Vagina (tissue), 2 donors: Measurements from ENCODE around the gene PLEKHG4B. TPM values are rescaled to one million over a fixed set of nuclear protein-coding genes. Genes with fewer than 3 reads are reported as not detected.

ENCODE experiments used
- DNase-seq, 2 donors: peaks; one replicate each; pipeline ENCODE4 v3.0.0-alpha.2; 2017; ENCODE audit errors: extremely low spot score in 2 of 2
- H3K27ac ChIP-seq: fragments of 200-600 bp; sonication (generic); one replicate; pipeline ENCODE4 v1.5.1; 2019
- H3K27me3 ChIP-seq: fragments of 200-600 bp; sonication (generic); one replicate; pipeline ENCODE4 v1.5.1; 2019
- H3K36me3 ChIP-seq, 2 donors: fragments of 200-600 bp; sonication (generic); one replicate each; pipeline ENCODE4 v1.5.1; 2017 to 2019
- H3K4me1 ChIP-seq: fragments of 200-600 bp; sonication (generic); one replicate; pipeline ENCODE4 v1.5.1; 2019
- H3K4me3 ChIP-seq, 2 donors: fragments of 200-600 bp; sonication (generic); 1 replicate in 1 of 2; 2 replicates in 1 of 2; pipeline ENCODE4 v1.5.1; 2016 to 2019
- H3K9me3 ChIP-seq: fragments of 200-600 bp; sonication (generic); one replicate; pipeline ENCODE4 v1.5.1; 2019
- POLR2A ChIP-seq, 2 donors: fragments of 450-650 bp; IDR thresholded peaks; one replicate each; pipeline ENCODE4 v1.6.1; 2017; ENCODE audit warnings: antibody characterized with exemption in 2 of 2, mild to moderate bottlenecking in 2 of 2, moderate library complexity in 2 of 2
- POLR2AphosphoS5 ChIP-seq, 2 donors: sonication (generic); formaldehyde crosslinking; IDR thresholded peaks; one replicate each; pipeline ENCODE4 v1.9.0; 2017; ENCODE audit warnings: antibody characterized with exemption in 2 of 2, mild to moderate bottlenecking in 2 of 2, low read depth in 1 of 2; ENCODE audit not compliant: insufficient read depth in 1 of 2
- intact Hi-C: fragments of 100-400 bp; cut with DNase I; formaldehyde crosslinking; loops from one replicate; pipeline ENCODE4 v1.15.1; 2023
- total RNA-seq: library from RNA; depleted of rRNA; stranded (reverse); fragments of >200 nt; gene quantifications from one replicate; pipeline ENCODE4 v1.2.3, GENCODE V29; 2016
- TF ChIP-seq, protein P1 (sequence below), 3 experiments: fragments of 450-650 bp in 2 of 3; fragments of 200-600 bp in 1 of 3; sonication (generic) in 1 of 3; IDR thresholded peaks; one replicate each; pipeline ENCODE4 v1.5.1; 2017 to 2019; ENCODE audit warnings: antibody characterized with exemption in 3 of 3, mild to moderate bottlenecking in 2 of 3, moderate library complexity in 2 of 3

PLEKHG4B gene
- total RNA-seq, 1 donor from 2014 or later, result 0.74 TPM

DNA sequence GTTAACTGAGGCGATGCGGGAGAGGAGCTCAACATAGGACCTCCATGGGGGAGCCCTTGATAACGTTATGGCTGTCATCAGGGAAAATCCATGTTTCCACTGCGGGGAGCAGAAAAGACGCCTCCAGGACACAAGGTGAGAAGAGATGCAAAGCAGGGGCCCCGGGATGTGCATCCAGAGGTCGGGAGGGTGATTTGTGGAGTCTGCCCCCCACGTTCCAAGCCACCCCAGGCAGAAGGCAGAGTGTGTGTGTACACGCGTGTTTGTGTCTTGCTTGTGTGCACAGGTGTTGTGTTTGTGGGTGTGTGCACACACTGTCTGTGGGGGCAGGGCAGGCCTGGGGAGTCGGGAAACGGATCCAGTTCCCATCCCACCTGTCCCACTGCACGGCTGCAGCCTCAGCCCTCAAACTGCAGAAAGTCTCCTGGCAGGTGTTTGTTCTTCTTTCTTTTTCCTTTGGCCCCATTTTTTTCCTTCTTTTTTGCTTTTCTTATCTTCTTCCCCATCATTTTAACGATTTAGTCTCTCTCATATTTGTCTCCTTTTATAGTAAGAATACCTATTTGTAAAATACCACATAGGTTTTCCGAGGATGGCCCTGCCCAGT lies 17.4 kb upstream of the PLEKHG4B start:
- Histone ChIP-seq H3K4me3 (no peak overlapping the region), H3K27me3 (no peaks in the 10 kb centered on the region), H3K9me3 (no peaks in the 10 kb centered on the region), H3K27ac (no peak overlapping the region), H3K36me3 (no peaks in the 10 kb centered on the region), H3K4me1 (no peaks in the 10 kb centered on the region)
- intact Hi-C loops, result no loop called here
- DNase-seq, result peak in 1 of 2 donors; percentile 74
- TF ChIP-seq POLR2A (IDR thresholded peaks at IDR 0.05) (no peak), POLR2AphosphoS5 (IDR thresholded peaks at IDR 0.05; ENCODE audit: insufficient read depth in 1 of 2, low read depth in 1 of 2) (no peak)
- TF ChIP-seq, protein P1, sequence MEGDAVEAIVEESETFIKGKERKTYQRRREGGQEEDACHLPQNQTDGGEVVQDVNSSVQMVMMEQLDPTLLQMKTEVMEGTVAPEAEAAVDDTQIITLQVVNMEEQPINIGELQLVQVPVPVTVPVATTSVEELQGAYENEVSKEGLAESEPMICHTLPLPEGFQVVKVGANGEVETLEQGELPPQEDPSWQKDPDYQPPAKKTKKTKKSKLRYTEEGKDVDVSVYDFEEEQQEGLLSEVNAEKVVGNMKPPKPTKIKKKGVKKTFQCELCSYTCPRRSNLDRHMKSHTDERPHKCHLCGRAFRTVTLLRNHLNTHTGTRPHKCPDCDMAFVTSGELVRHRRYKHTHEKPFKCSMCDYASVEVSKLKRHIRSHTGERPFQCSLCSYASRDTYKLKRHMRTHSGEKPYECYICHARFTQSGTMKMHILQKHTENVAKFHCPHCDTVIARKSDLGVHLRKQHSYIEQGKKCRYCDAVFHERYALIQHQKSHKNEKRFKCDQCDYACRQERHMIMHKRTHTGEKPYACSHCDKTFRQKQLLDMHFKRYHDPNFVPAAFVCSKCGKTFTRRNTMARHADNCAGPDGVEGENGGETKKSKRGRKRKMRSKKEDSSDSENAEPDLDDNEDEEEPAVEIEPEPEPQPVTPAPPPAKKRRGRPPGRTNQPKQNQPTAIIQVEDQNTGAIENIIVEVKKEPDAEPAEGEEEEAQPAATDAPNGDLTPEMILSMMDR (IDR thresholded peaks at IDR 0.05), result no peak

DNA sequence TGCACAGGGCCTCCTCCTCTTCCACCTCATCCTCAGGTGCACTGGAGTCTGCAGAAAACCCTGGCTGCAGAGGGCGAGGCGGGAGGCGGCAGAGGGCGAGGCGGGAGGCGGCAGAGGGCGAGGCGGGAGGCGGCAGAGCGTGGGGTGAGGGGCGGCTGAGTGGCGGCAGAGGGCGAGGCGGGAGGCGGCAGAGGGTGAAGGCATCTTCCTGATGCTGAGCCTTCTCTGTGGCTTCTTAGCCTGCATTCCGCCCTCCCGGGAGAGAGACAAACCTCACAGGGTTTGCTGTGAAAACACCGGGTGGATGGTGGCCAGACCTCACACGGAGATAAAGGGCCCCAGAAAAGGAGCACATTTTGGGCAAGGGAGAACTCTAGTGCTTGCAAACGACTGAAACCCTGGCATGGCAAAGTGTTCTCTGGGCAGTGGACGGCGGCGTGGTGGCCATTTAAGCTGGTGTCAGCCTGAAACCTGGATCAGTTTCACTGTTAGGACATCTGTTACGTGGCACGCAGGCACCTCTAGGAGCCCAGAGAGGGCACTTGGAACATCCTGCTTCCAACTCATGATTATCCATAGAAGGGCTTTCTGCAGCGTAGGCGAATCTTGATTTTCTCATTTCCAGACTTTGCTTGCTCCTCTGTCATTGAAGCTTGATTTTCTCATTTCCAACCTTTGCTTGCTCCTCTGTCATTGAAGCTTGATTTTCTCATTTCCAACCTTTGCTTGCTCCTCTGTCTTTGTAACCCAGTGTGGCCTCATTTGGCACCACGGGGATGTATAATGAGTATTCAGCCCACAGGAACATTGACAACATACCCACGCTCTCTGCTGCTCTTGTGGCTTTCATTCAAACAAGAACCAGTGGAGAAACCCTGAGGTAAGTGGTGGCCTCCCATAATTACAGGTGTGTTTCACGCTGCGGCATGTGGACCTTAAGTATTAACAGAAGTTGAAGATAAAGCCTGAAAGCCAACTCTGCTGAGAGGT lies 16.3 kb upstream of the PLEKHG4B start:
- H3K4me3 ChIP-seq, result no peak overlapping the region
- no peaks in the 10 kb centered on the region for H3K4me1 ChIP-seq
- intact Hi-C loops, result no loop called here
- TF ChIP-seq POLR2A (IDR thresholded peaks at IDR 0.05) (no peak), POLR2AphosphoS5 (IDR thresholded peaks at IDR 0.05; ENCODE audit: insufficient read depth in 1 of 2, low read depth in 1 of 2) (no peak)
- TF ChIP-seq, protein P1 (IDR thresholded peaks at IDR 0.05), result no peak
- no peaks in the 10 kb centered on the region for H3K36me3 ChIP-seq
- H3K27ac ChIP-seq, result no peak overlapping the region
- H3K27me3 ChIP-seq, result no peaks in the 10 kb centered on the region
- no peak for DNase-seq
- H3K9me3 ChIP-seq, result no peaks in the 10 kb centered on the region

GRCh38 chr5:76358-77169 lies 15.4 kb upstream of the PLEKHG4B start:
- no peak overlapping the region for H3K4me3 ChIP-seq
- DNase-seq, result peak in 1 of 2 donors; percentile 77
- TF ChIP-seq POLR2A (IDR thresholded peaks at IDR 0.05), result no peak
- TF ChIP-seq, protein P1 (IDR thresholded peaks at IDR 0.05), result no peak
- TF ChIP-seq POLR2AphosphoS5 (IDR thresholded peaks at IDR 0.05; ENCODE audit: insufficient read depth in 1 of 2, low read depth in 1 of 2), result no peak
- no peaks in the 10 kb centered on the region for H3K9me3 ChIP-seq
- H3K36me3 ChIP-seq, result no peaks in the 10 kb centered on the region
- no peaks in the 10 kb centered on the region for H3K27me3 ChIP-seq
- intact Hi-C loops, result no loop called here
- no peak overlapping the region for H3K27ac ChIP-seq
- no peaks in the 10 kb centered on the region for H3K4me1 ChIP-seq

- Histone ChIP-seq H3K27ac (no peak overlapping the region), H3K36me3 (no peaks in the 10 kb centered on the region), H3K9me3 (no peaks in the 10 kb centered on the region), H3K4me1 (no peaks in the 10 kb centered on the region), H3K27me3 (no peaks in the 10 kb centered on the region), H3K4me3 (no peak overlapping the region)
- TF ChIP-seq, protein P1 (IDR thresholded peaks at IDR 0.05), result no peak
- no peak for TF ChIP-seq POLR2A (IDR thresholded peaks at IDR 0.05)
- TF ChIP-seq POLR2AphosphoS5 (IDR thresholded peaks at IDR 0.05; ENCODE audit: insufficient read depth in 1 of 2, low read depth in 1 of 2), result no peak
- DNase-seq, result no peak
- intact Hi-C loops, result no loop called here
Observed at GRCh38 chr5:77170-77501, 14.8 kb upstream of the PLEKHG4B start.
